G401 (cell line): ENCODE results near the gene MXD1. TPM values are rescaled to one million over a fixed set of nuclear protein-coding genes. Genes with fewer than 3 reads are reported as not detected.

Source experiments
- total RNA-seq: library from RNA; depleted of rRNA; stranded (reverse); fragments of >200 nt; shearing (Covaris generic); gene quantifications from 2 replicates; pipeline ENCODE4 v1.2.3, GENCODE V29; 2014; rRNA removed

Gene MXD1
- total RNA-seq, 1 experiment from 2014 or later, result 5.2 TPM

Other genes starting within 250 kb of the MXD1 start
- gene ANXA4, start 173.0 kb upstream of the MXD1 start, total RNA-seq, result 64.8 and 85.8 TPM in 2 replicates
- gene GMCL1, start 85.4 kb upstream of the MXD1 start, total RNA-seq, result 10.2 and 15.9 TPM in 2 replicates
- gene SNRNP27, start 21.2 kb upstream of the MXD1 start, total RNA-seq, result 51.7 and 63.0 TPM in 2 replicates
- gene ASPRV1, start 46.5 kb downstream of the MXD1 start, total RNA-seq, result 0.55 and 1.3 TPM in 2 replicates
- 150 and 167 TPM in 2 replicates for gene PCBP1, start 172.4 kb downstream of the MXD1 start, total RNA-seq